Ramos (cell line): ENCODE measurements around the gene SSBP3.

Experiments used
- in situ Hi-C: fragments of 300-500 bp; cut with MboI; formaldehyde crosslinking; loops from one replicate; pipeline ENCODE4 v1.14.3; 2022; ENCODE audit warnings: low sequenced_read_pairs; ENCODE audit not compliant: unreplicated experiment

SSBP3 gene

DNA sequence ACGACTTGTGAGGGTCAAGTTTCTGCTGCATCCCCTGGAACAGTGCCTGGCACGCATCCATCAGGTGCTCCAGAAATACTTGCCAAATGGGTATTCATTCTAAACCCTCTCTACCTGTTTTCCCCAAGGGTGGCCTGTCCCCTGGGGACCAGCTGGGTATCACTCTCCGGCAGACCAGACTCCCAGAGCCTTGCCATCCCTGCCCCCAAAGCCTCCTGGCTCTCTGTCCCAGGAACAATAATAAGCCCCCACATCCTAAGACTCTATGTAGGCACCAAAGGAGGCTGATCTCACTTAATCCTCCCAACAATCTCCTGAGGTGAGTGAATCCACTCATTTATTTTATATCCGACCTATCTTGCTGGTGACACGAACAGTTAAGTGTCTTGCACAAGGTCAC lies 109.5 kb downstream of the SSBP3 start:
- in situ Hi-C loops: no loop called here

DNA sequence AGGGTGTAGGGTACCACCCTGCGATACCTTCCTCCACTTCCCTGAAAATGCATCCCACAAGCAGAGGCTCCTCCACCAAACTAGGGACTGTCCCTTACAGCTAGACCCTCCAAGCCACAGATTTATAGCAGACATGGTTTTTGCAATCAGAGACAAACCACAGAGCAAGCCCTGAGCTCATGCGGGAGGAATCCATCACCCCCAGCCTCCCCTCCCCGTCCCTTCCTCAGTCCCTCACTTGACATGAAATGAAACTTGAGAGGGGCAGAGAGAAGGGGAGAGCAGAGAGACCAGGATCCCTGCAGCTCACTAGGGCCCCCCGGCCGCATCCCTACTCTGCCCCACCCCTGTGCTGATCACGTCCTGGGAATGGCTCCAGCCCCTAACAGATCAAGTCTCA lies 111.3 kb downstream of the SSBP3 start:
- in situ Hi-C loops: no loop called here

DNA sequence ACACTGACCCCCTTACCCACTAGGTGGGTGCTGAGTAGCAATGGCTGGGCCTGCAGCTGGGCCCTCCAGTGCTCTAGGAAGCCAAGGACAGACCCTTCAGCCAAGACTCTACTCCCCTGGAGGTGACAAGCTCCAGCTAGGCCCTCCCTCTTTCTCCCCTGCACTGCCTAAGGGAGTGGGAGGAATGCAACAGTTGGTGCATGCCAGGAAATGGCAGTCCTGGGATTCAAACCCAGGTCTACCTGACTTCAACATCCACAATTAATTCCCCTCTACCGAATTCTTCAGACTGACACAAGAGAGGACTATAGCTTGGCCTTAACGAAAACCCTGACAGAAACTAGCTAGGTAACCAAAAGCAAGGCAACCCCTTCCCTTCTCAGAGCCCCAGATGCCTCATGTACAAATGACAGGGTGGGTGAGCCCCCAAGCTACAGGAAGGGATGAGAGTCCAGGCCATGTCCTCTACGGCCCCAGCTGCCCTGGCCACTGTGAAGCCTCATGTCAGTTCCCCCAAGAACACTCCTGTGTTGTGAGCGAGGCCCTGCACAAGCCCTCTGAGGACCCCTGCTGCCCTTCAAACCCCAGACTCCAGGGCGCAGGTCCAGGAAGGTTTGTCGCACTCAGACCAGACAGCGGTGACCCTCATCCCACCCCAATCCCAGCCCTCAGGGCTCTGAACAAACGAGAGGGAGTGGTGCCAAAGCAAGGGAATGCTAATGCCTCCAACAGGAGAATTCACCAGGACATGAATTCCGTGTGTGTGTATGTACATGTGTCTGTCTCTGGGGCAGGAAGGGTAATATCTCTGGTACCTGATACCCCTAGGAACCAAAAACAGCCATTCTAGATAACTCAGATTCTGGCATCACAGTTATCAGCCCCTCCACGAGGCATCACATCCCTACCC lies 113.9 kb downstream of the SSBP3 start:
- in situ Hi-C loops: no loop called here

DNA sequence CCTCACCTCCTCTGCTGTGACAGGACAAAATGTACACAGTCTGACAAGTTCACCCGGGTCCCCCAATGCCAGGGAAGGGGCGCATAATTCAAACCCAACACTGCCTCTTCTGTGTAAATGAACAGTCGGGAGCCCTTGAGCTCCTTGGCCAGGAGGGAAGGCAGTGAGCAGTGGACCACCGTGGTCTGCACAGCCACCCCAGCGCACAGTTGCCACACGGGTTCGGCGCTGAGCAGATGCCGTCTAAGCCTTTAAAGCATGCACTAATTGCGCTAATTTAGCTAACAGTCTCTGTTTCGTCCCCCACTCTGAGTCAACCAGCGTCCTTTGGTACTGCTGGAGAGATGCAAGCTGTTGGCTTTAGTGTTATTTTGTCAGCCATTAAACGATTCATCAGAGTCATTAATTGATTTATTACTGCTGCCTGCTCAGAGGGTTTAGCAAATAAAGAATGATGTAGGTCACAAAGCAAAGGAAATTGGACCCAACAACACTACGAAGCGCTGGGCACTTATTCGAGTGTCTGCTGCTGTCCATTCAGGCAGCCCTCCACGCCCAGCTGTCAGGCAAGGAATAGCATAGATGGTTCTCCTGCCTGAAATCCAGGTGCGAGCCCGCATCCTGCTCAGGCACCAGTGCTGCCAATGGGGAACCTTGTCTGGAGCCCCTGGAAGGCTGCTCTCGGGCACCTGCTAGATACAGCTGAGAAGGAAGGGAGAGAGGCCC lies 114.8 kb downstream of the SSBP3 start:
- in situ Hi-C loops: no loop called here

DNA sequence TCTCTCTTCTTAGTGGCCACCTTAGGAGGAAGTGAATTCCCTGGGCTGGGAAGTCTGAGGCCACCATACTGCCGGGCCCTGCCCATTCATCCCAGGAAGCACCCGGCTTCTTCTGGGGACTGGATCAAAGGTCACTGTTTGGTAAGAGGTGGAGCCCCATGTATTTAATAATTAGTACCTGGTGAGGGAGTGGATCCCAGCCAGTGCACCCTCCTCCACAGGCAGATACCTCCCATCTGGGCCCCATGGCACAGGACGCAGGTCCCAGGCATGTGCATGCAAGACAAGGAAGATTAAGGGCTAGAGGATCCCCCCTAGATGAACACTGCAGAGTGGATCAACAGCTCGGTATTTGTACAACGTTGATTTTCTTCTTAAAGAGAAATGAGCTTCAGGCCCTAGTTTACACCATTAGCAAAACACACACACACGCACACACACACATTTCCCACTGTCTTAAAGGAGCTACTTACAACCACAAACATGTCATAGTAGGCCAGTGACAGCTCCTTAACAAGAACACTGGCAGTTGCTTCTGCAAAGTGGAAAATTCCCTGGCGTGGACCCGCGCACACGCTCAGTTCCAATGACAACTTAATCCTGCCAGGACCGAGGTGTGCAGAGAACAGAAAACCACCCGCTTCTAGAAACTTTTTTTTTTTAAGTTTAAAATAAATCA lies 115.5 kb downstream of the SSBP3 start:
- in situ Hi-C loops: no loop called here

DNA sequence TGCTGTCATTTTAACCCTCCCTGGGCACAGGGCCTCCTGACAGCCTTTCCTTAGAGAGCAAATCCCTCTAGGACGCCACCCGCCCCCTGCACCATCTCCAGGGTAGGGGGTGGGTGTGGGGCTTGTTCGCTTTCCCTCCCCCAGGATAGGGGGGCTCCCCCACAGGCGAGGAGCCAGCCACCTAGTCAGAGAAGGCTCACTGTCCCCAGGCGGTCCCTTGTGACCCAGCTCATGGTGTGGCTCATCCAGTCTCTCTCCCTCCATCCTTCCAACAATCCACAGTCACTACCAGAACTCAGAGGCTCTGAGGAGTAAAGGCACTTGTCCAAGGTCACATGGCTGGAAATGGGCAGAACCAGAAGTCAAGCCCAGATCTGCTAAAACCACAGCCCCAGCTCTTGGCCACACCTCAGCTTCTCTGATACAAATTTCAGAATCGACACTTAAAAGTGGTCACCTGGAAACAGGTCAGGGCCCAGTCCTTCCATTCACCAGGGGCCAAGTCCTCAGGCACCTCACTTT lies 116.4 kb downstream of the SSBP3 start:
- in situ Hi-C loops: no loop called here

DNA sequence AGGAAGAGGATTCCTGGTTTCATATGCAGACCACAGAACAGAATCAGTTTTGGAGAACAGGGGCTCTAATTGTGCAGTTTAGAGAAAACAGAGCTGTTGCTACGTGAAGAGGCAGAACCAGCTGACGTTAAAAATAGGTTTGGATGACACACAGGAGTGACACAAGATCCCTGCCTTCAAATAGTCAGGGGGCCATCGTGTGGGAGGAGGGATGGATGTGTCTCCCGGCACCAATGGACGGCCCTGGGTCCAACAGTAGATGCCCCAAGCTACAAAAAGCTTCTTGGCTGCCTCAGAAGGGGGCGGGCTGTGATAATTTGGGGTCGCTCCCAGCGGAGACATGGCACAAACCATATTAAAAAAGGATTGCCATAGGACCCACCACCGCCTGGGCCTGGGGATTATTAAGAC lies 118.4 kb downstream of the SSBP3 start:
- in situ Hi-C loops: no loop called here

DNA sequence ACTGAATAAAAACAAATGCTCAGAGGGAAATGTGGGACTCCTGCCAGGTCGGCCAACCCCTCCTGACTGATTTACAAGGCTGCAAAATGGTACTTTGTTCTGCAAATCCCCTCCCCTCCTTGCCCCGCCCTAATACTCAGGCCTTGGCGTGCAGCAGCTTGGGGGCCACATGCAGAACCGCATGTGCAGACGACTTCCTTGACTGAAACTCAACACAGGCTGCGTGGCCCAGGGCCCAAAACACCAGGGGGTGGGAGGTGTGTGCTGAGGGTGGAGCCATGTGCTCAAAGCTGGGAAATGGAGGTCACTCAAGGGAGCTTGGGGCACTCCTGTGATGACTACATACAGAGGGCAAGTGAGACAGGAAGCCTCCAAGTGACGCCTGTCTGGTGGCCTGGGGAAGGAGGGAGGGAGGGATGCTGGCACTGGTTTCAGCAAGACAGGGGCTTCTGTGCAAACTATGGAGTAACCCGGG lies 119.0 kb downstream of the SSBP3 start:
- in situ Hi-C loops: no loop called here

DNA sequence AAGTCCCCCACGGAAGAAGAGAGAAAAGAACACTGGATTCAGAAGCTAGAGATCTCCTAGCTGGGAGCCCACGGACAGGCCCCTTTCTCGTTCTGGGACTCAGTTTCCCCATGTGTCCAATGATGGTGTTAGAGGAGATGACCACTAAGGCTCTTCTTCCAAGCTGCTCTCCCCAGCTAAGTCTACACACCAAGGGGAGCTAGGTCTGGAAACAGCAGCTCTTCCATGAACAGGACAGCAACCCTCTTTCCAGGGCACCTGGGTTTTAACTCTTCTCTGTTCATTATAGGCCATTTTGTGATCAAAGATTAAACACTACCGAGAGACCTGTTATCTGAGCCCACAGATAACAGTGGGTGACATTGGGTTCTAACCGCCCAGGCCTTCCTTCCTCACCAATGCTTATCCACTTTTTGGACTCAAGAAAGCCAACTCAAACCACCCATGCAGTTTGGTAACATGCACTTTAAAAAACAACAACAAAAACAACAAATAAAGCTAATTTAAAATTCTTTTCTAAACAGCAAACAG lies 120.3 kb downstream of the SSBP3 start:
- in situ Hi-C loops: no loop called here

DNA sequence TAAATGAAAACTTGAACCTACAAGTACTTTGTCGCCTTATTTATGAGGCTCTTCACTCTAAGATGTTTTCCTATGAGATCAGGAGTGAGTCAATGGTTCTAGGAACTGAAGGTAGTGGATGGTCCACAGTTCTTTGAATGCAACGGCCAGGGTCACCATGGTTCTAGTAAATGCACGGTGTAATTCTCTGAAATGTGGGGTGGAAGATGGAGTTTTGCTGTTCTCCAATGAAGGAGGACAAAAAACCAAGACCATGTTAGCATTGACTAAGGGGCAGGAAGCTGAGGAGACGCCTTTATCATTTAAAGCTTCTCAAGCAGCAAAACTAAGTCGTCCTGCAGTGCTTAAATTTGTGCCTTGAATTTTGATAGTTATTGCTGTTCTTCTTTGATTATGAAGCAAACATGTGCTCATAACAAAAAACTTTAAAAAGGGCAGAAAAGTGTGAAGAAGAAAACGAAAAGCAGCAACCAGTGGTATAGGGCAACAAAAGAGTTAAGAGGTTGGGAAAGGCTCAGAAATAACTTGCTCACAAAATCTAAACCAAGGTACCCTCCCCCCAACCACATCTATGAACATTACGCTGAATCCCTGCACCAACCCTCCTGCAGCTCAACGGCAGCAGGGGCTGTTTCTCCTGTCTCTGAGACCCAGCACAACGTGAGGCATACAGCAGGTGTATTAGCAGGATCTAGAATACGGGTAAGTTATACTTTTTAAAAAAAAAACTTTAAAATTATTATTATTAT lies 121.2 kb downstream of the SSBP3 start:
- in situ Hi-C loops: no loop called here

DNA sequence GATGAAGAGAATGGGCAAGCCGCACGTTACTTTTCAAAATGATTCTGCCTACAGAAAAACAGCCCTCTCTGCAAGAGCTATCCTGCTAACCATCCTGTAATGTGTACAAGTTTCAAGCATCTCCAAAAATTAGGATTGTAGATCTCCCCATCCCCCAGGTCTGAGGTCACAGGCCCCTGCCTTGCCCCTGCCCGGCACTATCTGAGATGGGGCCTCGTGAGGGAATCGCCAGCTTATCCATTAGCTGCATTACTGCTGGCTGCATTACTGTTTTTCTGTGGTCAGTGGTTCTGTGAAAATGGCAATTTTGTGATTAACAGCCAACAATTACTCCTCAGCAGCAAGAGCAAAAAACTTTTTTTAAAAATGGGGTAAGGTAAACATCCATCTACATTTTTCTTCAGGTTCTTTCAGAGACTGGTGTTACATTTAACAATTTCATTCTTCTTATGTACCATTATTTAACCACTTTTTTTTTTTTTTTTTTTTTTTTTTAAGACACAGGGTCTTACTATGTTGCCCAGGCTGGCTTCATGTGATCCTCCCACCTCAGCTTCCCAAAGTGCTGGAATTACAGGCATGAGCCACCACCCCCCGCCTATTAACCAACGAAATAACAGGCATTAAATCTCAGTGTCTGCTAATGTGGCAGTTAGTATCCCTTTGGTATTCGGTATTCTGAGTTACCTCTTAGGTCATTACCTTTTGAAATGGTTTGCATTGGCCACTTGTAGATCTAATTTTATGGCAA lies 122.4 kb downstream of the SSBP3 start:
- in situ Hi-C loops: no loop called here

DNA sequence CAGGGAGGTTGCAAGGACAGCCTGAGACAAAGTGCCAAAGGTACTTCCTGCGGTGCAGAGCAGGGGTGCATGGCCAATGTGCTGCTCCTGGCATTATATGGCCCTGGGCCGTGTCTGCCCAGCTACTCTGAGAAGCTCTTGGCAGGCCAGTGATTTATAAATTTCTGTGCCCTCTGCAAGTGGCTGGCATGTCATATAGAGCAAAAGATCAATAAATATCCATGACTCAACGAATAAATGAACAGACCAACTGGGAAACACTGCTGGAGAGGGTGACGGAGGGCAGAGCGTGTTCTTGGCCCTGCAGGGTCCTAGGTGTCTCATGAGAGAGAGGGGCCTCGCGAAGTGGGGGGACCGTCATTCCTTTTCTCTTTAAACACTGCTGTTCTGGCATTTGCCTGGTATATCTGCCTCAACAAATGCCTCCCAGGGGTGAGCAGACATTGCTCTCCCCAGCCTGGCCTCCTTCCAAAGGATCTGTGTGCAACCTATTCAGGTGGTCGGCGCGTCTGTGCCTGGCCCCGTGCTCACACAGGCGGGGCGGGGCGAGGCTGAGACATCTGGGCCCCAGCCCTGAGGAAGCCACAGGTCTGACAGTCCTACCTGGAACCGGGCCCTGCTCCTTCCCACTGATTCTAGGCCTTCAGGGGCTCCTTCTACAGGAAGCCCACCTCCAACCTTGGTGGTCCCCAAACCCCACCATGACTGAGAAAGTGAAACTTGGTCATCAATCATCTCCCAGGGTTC lies 123.9 kb downstream of the SSBP3 start:
- in situ Hi-C loops: no loop called here

DNA sequence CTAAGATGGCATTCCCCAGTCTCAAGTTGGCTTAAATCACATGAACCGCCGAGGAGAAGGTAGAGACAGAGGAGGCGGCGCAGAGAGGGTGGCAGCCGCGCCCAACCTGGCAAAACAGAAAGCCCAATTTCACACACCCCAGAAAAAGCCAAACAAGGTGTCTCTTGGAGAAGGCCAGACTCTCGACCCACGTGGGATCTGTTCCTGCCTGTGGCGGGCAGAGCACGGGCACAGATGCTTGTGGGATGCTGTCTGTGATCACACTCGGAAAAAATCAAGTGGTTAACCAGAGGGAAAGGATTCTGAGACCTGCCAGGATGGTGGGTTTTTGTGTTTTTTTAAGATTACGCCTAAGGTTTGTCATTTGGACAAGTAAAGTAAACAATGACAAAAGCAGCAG lies 125.5 kb downstream of the SSBP3 start:
- in situ Hi-C loops: no loop called here

DNA sequence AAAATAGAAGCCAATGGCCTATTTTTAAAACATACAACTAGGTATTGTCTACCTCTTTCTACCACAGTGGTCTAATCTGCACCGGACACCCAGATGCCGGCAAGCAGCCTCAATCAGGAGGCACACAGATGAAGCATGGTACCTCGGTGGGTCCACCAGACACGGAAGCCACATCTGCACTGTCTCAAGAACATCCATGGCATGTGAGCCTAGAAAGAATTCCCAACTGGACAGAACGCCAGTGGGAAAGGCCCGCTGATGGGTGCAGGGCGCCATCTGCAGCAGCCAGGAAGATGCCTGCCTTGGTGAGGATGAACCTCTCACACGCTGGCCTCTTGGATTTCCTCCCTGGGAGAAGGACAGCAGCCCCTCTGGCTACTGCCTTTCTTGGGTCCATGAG lies 126.7 kb downstream of the SSBP3 start:
- in situ Hi-C loops: no loop called here

DNA sequence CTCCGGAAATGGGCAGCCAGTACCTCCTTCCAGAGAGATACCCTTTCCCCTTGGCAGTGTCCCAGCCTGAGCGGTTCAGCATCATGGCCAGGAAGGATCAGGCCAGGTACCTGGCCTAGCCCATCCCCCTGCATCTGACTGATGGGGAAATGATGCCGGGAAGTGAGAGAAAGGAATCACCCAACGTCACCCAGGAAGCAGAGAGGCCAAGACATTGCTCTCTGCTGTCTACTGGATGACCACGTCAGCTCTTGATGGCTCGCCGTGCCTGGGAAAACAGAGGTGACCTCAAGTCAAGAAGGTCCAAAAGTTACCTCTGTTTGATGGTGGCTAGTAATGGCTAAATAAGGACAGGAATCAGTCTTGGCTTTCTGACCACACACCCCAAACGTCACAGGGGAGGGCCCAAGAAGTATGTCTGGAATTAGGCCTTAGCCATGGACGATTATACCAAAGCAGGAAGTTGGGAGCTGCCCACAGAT lies 127.2 kb downstream of the SSBP3 start:
- in situ Hi-C loops: no loop called here

DNA sequence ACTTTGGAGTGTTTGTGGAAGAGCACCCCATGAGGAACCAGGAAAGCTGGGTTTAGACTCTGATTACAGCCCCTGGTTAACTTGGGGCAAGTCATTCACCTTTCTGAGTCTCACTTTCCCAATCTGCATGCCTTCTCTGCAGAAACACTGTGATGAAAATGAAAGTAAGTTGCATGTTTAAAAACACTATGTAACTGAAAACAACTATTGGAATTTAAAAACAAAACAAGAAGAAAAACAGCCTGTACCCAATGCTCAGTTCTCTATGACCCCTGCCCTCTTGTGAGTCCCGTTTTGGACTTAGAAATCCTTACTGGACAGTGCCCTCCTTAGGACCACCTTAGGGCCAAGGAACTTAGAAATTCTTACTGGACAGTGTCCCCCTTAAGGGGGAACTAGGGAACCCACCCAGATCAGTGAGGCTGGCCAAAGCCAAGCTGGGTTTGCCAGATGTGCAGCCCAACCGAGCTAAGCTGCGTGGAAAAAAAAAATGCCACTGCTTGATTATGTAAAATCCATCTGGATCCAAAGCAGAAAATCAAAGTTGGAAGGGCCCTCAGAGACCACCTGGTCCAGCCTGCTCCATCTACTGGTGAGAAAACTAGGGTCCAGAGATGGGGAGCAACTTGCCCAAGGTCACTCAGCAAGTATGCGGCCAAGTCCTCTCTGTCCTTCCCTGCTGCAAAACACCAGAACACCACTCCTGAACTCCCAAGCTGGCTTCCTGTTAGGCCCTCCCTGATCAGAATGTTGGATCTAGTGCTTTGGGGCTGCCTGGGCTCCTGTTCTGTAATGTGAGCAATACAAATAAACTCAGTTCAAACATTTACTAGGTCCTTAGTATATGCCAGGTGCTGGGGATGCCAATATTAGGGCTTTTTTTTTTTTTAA lies 128.5 kb downstream of the SSBP3 start:
- in situ Hi-C loops: no loop called here
